GM12873 (cell line): ENCODE measurements around the gene FAAP100.

Experiments used
- TF ChIP-seq, protein P1 (sequence below): IDR thresholded peaks from 2 replicates; pipeline ENCODE4 v1.5.1; 2012; ENCODE audit warnings: low read depth, mild to moderate bottlenecking, moderate library complexity, low read length, control low read depth; ENCODE audit not compliant: insufficient read depth; ENCODE audit errors: missing control alignments

Gene FAAP100

DNA sequence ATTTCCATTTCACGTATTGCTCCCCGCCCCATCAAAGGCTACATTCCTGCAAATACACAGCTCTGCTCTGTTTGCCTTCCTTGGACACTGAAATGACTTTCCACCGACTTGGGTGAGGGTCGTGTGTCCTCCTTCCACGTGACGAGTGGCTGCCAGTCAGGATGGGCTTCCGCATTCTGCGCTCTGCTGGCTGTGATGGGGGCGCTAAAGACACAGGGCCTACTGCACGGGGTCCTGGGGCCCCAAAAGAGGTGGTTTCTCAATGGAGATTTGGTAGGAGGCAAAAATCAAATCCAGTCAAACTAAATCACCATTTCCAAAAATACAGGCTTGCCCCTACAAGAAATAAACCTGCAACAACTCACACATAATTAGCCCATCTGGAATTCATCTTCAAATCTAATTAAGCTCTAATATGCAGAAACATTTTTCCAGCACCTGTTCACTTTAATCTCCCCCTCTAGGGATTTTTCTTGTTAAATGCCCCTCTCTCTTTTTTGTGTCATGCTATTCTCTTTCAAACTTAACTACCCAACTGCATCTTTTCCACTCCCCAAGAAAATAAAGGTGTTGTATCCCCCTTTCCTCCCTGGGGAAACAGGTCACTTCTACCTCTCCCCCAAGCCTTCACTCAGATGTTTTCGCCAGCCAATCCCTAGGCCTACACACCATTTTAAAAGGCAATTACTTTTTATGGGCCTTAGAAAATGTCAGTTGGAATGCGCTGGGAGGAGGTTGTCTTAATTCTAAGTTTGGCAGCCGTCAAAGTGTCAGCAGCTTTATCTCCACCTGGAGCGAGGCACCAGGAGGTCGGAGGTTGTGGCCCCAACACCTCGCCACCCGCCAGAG, 21.9 kb upstream of the FAAP100 start:
- TF ChIP-seq, protein P1, sequence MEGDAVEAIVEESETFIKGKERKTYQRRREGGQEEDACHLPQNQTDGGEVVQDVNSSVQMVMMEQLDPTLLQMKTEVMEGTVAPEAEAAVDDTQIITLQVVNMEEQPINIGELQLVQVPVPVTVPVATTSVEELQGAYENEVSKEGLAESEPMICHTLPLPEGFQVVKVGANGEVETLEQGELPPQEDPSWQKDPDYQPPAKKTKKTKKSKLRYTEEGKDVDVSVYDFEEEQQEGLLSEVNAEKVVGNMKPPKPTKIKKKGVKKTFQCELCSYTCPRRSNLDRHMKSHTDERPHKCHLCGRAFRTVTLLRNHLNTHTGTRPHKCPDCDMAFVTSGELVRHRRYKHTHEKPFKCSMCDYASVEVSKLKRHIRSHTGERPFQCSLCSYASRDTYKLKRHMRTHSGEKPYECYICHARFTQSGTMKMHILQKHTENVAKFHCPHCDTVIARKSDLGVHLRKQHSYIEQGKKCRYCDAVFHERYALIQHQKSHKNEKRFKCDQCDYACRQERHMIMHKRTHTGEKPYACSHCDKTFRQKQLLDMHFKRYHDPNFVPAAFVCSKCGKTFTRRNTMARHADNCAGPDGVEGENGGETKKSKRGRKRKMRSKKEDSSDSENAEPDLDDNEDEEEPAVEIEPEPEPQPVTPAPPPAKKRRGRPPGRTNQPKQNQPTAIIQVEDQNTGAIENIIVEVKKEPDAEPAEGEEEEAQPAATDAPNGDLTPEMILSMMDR = no peak

DNA sequence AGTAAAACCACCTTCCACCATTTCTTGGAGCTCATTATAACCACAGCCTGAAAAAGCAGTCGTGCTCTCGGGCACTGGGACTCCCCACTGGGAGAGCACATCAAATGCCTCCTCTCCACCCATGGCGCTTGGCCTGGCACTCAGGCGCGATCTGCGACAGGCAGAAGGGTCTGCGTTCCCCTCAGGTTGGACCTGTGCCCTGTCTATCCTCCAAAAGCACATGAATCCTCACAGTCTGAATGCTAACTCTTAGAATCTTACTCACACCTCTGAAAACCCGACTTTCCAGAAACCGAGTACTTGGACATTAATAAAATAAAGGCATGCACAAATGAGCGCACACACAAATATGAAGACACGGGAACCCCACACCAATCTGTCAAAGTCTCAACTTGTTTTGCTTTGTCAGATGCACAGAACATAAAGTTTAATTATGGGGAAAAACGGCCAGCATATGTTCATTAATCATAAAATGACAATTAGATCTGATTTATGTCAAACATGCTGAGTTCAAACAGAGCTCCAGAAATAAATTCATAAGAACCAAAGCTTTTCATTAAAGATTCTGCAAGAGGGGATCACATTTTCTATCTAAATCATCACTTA, 20.5 kb upstream of the FAAP100 start:
- TF ChIP-seq, protein P1 = no peak

DNA sequence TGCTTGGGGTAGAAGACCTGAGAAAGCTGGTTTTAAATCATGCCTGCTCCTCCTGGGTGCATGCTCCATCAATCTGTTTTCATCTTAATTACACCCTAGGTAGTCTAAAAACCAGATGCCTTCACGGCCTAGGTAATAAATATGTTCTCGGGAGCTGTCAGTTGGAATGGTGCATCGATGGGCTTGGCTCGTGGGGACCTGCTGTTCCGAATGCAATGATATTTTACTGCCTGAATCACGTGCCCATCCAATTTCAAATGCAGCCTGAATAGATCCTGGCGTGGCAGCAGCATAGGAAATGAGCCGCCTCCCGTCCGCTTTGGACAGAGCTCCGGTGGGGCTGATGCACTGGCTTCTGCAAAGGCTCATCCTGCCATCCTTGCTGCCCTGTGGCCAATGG, 18.8 kb upstream of the FAAP100 start:
- TF ChIP-seq, protein P1 = no peak

DNA sequence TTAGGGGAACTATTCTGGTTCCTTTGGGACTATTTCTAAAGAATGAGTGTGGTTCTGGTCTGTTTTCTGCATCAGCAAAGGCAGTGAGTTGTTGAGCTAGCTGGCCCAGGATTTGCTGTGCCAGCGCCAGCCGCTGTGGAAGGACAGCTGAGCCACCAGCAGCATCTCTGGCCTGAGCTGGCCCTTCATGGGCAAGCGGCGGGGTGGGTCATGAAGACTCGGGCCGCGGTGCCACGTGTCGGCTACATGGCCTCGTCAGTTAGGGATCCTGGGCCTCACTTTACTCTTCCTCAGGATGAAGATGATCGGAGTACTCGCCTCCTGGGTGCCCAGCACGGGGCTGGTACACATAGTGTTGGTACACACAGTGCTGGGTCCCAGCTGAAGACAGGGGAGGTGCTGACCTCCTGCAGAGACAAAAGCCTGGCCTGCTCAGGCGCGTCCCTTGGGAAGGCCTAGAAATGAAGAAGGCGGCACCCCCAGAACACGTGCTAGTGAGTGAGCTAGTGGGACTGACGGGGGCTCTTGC, 17.9 kb upstream of the FAAP100 start:
- TF ChIP-seq, protein P1 = no peak

DNA sequence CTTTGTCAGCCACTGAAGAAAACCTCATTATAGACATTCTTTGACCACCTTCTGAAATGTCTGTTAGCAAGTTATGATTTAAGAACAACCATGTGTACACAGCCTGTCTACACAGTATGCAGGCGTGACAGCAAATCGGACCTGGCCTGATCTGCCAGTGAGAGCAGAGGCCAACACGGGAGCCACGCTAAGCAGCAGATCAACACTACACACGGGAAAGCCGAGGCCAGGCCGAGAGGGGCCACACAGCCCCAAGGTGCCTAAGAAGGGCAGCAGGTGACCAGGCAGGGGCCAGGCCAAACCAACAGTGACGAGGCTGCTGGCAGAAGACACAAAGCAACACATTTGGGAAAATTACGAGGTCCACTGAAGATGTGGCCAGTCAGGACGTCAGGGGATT, 16.3 kb upstream of the FAAP100 start:
- TF ChIP-seq, protein P1 = no peak

DNA sequence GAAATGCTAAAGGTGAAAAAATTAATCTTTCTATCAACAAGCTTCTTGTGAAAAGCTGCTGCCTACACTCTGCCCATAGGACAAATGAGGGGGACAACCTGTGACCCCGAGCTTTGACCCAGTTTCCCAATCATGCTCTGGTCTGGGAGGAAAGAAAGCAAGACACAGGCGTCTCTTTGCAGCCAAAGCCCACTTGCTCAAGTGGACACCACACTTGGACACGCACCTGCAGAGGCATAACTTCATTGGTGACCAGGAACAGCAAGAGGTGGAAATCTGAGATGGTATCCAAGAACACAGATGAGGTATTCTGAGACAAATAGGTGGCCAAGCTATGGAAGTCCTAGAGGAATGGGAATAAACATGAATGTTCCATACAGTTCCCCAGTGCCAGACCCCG, 15.0 kb upstream of the FAAP100 start:
- TF ChIP-seq, protein P1 = no peak

DNA sequence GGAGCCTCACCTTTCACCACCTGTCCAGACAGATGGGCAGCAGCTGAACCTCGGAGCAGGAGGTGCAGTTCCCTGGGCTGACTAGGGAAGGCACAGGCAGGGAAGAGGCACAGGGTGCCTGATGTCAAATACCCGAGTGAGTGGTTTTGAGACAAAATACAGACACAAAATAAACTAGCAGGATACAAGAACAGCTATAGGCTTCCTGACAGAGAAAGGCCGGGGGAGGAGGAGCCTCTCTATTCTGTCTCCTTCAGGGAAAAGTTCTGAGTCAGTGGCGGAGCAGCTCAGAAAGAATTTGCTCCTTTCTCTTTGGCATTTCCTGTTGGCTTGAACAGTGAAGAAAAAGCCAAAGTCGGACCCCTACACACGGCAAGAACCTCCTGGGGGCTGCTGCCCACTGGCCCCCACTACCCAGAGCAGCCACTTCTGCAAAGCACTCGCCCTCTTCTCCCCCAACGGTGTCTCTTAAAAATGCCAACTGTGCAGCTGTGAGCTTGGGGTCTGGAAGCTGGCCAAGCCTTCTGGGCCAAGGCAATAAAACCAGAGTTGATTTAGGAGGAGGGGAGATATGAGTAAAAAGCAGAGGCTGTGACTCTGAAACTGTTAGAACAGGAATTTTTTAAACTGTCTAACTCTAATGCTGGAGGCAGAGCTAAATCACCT, 14.4 kb upstream of the FAAP100 start:
- TF ChIP-seq, protein P1 = no peak
